Neural cell (in vitro differentiated cells): Measurements from ENCODE around the gene SPATS2. TPM values are rescaled to one million over a fixed set of nuclear protein-coding genes. Genes with fewer than 3 reads are reported as not detected.

Source experiments
- H2AFZ ChIP-seq: fragments of 200-600, 300-800 bp; sonication (generic), shearing (Covaris generic); 2 replicates; pipeline ENCODE4 v1.6.0; 2014; ENCODE audit warnings: low read depth, mild to moderate bottlenecking, antibody characterized with exemption, low read length, moderate library complexity
- H3F3A ChIP-seq: fragments of 200-600 bp; shearing (Covaris generic); 2 replicates; pipeline ENCODE4 v1.6.1; 2016; ENCODE audit warnings: mild to moderate bottlenecking, moderate library complexity, mixed read lengths, antibody characterized with exemption, low read length; ENCODE audit not compliant: insufficient read depth, poor library complexity, severe bottlenecking
- H3K27ac ChIP-seq: fragments of 200-600, 300-800 bp; sonication (generic), shearing (Covaris generic); 2 replicates; pipeline ENCODE4 v1.5.1; 2014; ENCODE audit warnings: mild to moderate bottlenecking, low read length, moderate library complexity
- H3K27me3 ChIP-seq: fragments of 300-800, 200-600 bp; sonication (generic), shearing (Covaris generic); 2 replicates; pipeline ENCODE4 v1.6.0; 2014; ENCODE audit warnings: mild to moderate bottlenecking, low read depth, low read length, moderate library complexity; ENCODE audit not compliant: insufficient read depth
- H3K36me3 ChIP-seq: fragments of 300-800, 200-600 bp; sonication (generic), shearing (Covaris generic); 2 replicates; pipeline ENCODE4 v1.5.1; 2014; ENCODE audit warnings: mild to moderate bottlenecking, antibody characterized with exemption, low read length, moderate library complexity; ENCODE audit not compliant: insufficient read depth
- H3K4me2 ChIP-seq: fragments of 300-800, 200-600 bp; sonication (generic), shearing (Covaris generic); 2 replicates; pipeline ENCODE4 v1.6.0; 2014; ENCODE audit warnings: mild to moderate bottlenecking, low read length
- H3K4me3 ChIP-seq: fragments of 300-800, 200-600 bp; sonication (generic), shearing (Covaris generic); 2 replicates; pipeline ENCODE4 v1.5.1; 2014; ENCODE audit warnings: mild to moderate bottlenecking, low read length, moderate library complexity
- H3K79me2 ChIP-seq: fragments of 200-600 bp; shearing (Covaris generic); replicated peaks from 2 replicates; pipeline ENCODE4 v1.6.0; 2014; ENCODE audit warnings: mild to moderate bottlenecking, low read length, moderate library complexity; ENCODE audit not compliant: insufficient read depth
- H3K9ac ChIP-seq: fragments of 300-800, 200-600 bp; sonication (generic), shearing (Covaris generic); 2 replicates; pipeline ENCODE4 v1.6.1; 2016; ENCODE audit warnings: mild to moderate bottlenecking, low read length, mixed read lengths
- H3K9me2 ChIP-seq: fragments of 200-600 bp; shearing (Covaris generic); 2 replicates; pipeline ENCODE4 v1.6.1; 2016; ENCODE audit warnings: mild to moderate bottlenecking, low read length, mixed read lengths; ENCODE audit not compliant: insufficient read depth
- H3K9me3 ChIP-seq: fragments of 200-600, 300-800 bp; sonication (generic), shearing (Covaris generic); 2 replicates; pipeline ENCODE4 v1.6.1; 2016; ENCODE audit warnings: mild to moderate bottlenecking, mixed run types, low read length, moderate library complexity, mixed read lengths
- H4K20me1 ChIP-seq: fragments of 200-600 bp; shearing (Covaris generic); 2 replicates; pipeline ENCODE4 v1.6.1; 2016; ENCODE audit warnings: mild to moderate bottlenecking, mixed run types; ENCODE audit not compliant: insufficient read depth
- EP300 ChIP-seq: fragments of 450-650 bp; conservative IDR thresholded peaks from 2 replicates; pipeline ENCODE4 v1.6.1; 2014; ENCODE audit warnings: antibody characterized with exemption, mild to moderate bottlenecking, moderate library complexity; ENCODE audit not compliant: poor library complexity, severe bottlenecking
- EZH2 ChIP-seq: fragments of 200-600, 300-800 bp; shearing (Covaris generic), sonication (generic); IDR thresholded peaks from 2 replicates; pipeline ENCODE4 v1.6.1; 2014; ENCODE audit warnings: antibody characterized with exemption, low read length, borderline replicate concordance, mild to moderate bottlenecking; ENCODE audit not compliant: insufficient read depth, poor library complexity, severe bottlenecking
- MXI1 ChIP-seq: fragments of 450-650 bp; conservative IDR thresholded peaks from 2 replicates; pipeline ENCODE4 v1.6.1; 2014; ENCODE audit warnings: antibody characterized with exemption, mild to moderate bottlenecking; ENCODE audit not compliant: poor library complexity, severe bottlenecking
- POLR2AphosphoS5 ChIP-seq: IDR thresholded peaks from 2 replicates; pipeline ENCODE4 v1.6.1; 2012
- RAD21 ChIP-seq: fragments of 450-650 bp; conservative IDR thresholded peaks from 2 replicates; pipeline ENCODE4 v1.6.1; 2014; ENCODE audit warnings: antibody characterized with exemption, mild to moderate bottlenecking, moderate library complexity
- SMC3 ChIP-seq: fragments of 450-650 bp; conservative IDR thresholded peaks from 2 replicates; pipeline ENCODE4 v1.6.1; 2014; ENCODE audit warnings: antibody characterized with exemption, mild to moderate bottlenecking, moderate library complexity; ENCODE audit not compliant: poor library complexity
- TAF1 ChIP-seq: IDR thresholded peaks from 2 replicates; pipeline ENCODE4 v1.6.1; 2012; ENCODE audit warnings: low read depth
- polyA plus RNA-seq: library from polyadenylated mRNA; depleted of rRNA; stranded (reverse); fragments of >200 nt; gene quantifications from 2 replicates; pipeline ENCODE4 v1.2.3, GENCODE V29; 2014
- TF ChIP-seq, protein P1 (sequence below): IDR thresholded peaks from 2 replicates; pipeline ENCODE4 v1.6.1; 2012; ENCODE audit warnings: borderline replicate concordance
- TF ChIP-seq, protein P2 (sequence below): fragments of 450-650 bp; IDR thresholded peaks from 2 replicates; pipeline ENCODE4 v1.5.1; 2014; ENCODE audit warnings: antibody characterized with exemption, mild to moderate bottlenecking, moderate library complexity; ENCODE audit not compliant: poor library complexity, severe bottlenecking

Gene SPATS2
- polyA plus RNA-seq, 1 donor from 2014 or later: 58.4 TPM

GRCh38 chr12:49566361-49566760, 199.1 kb downstream of the SPATS2 start:
- H3K9ac ChIP-seq: no peak overlapping the region

GRCh38 chr12:49567302-49567610, 200.0 kb downstream of the SPATS2 start:
- H2AFZ ChIP-seq: peak overlapping the region; percentile 70
- H3K27ac ChIP-seq: peak overlapping the region; percentile 83

More at GRCh38 chr12:49566361-49566760, 199.1 kb downstream of the SPATS2 start:
- H2AFZ ChIP-seq: no peak overlapping the region
- H3K9me3 ChIP-seq: no peaks in the 10 kb centered on the region
- H4K20me1 ChIP-seq: no peaks in the 10 kb centered on the region
- no peaks in the 10 kb centered on the region for H3K9me2 ChIP-seq
- no peak overlapping the region for H3K27ac ChIP-seq
- no peaks in the 10 kb centered on the region for H3F3A ChIP-seq
- H3K4me2 ChIP-seq: peak overlapping the region; percentile 99
- no peaks in the 10 kb centered on the region for H3K36me3 ChIP-seq
- peaks cover 11% of the 10 kb centered on the region for H3K79me2 ChIP-seq
- H3K4me3 ChIP-seq: peak overlapping the region; percentile 95
- no peaks in the 10 kb centered on the region for H3K27me3 ChIP-seq
- TF ChIP-seq POLR2AphosphoS5 (no peak), SMC3 (no peak), EP300 (no peak), TAF1 (no peak)

More at GRCh38 chr12:49567302-49567610, 200.0 kb downstream of the SPATS2 start:
- TF ChIP-seq, protein P1, sequence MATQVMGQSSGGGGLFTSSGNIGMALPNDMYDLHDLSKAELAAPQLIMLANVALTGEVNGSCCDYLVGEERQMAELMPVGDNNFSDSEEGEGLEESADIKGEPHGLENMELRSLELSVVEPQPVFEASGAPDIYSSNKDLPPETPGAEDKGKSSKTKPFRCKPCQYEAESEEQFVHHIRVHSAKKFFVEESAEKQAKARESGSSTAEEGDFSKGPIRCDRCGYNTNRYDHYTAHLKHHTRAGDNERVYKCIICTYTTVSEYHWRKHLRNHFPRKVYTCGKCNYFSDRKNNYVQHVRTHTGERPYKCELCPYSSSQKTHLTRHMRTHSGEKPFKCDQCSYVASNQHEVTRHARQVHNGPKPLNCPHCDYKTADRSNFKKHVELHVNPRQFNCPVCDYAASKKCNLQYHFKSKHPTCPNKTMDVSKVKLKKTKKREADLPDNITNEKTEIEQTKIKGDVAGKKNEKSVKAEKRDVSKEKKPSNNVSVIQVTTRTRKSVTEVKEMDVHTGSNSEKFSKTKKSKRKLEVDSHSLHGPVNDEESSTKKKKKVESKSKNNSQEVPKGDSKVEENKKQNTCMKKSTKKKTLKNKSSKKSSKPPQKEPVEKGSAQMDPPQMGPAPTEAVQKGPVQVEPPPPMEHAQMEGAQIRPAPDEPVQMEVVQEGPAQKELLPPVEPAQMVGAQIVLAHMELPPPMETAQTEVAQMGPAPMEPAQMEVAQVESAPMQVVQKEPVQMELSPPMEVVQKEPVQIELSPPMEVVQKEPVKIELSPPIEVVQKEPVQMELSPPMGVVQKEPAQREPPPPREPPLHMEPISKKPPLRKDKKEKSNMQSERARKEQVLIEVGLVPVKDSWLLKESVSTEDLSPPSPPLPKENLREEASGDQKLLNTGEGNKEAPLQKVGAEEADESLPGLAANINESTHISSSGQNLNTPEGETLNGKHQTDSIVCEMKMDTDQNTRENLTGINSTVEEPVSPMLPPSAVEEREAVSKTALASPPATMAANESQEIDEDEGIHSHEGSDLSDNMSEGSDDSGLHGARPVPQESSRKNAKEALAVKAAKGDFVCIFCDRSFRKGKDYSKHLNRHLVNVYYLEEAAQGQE: no peak
- TF ChIP-seq EP300: no peak
- TF ChIP-seq, protein P2, sequence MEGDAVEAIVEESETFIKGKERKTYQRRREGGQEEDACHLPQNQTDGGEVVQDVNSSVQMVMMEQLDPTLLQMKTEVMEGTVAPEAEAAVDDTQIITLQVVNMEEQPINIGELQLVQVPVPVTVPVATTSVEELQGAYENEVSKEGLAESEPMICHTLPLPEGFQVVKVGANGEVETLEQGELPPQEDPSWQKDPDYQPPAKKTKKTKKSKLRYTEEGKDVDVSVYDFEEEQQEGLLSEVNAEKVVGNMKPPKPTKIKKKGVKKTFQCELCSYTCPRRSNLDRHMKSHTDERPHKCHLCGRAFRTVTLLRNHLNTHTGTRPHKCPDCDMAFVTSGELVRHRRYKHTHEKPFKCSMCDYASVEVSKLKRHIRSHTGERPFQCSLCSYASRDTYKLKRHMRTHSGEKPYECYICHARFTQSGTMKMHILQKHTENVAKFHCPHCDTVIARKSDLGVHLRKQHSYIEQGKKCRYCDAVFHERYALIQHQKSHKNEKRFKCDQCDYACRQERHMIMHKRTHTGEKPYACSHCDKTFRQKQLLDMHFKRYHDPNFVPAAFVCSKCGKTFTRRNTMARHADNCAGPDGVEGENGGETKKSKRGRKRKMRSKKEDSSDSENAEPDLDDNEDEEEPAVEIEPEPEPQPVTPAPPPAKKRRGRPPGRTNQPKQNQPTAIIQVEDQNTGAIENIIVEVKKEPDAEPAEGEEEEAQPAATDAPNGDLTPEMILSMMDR: no peak
- TF ChIP-seq RAD21: no peak
- TF ChIP-seq POLR2AphosphoS5: no peak
- no peak for TF ChIP-seq TAF1
- no peak for TF ChIP-seq MXI1
- no peak for TF ChIP-seq SMC3
- no peak for TF ChIP-seq EZH2
- H3K9me2 ChIP-seq: no peaks in the 10 kb centered on the region
- H4K20me1 ChIP-seq: no peaks in the 10 kb centered on the region
- H3K9me3 ChIP-seq: no peaks in the 10 kb centered on the region
- no peaks in the 10 kb centered on the region for H3K27me3 ChIP-seq
- peak overlapping the region; percentile 83 for H3K9ac ChIP-seq
- H3K79me2 ChIP-seq: peaks cover 11% of the 10 kb centered on the region
- H3K4me3 ChIP-seq: peak overlapping the region; percentile 95
- no peaks in the 10 kb centered on the region for H3F3A ChIP-seq
- H3K4me2 ChIP-seq: peak overlapping the region; percentile 99
- no peaks in the 10 kb centered on the region for H3K36me3 ChIP-seq
